KMS-11 (cell line): ENCODE results near the gene SUPT4H1.
A peak's percentile ranks its signal among the peaks of the same experiment; 100 is the strongest.

Experiments
- H2AFZ ChIP-seq: fragments of 200-600 bp; sonication (generic); 2 replicates; pipeline ENCODE4 v1.6.1; 2016; ENCODE audit warnings: antibody characterized with exemption, mixed run types, low read depth
- H3K27ac ChIP-seq: fragments of 200-600 bp; sonication (generic); 2 replicates; pipeline ENCODE4 v1.6.1; 2016; ENCODE audit warnings: mild to moderate bottlenecking, mixed run types
- H3K27me3 ChIP-seq: fragments of 200-600 bp; sonication (generic); 2 replicates; pipeline ENCODE4 v1.6.1; 2017; ENCODE audit warnings: mild to moderate bottlenecking, low read depth, mixed run types, moderate library complexity; ENCODE audit not compliant: insufficient read depth
- H3K36me3 ChIP-seq: fragments of 200-600 bp; sonication (generic); 2 replicates; pipeline ENCODE4 v1.6.1; 2017; ENCODE audit warnings: mild to moderate bottlenecking, mixed run types; ENCODE audit not compliant: insufficient read depth
- H3K4me1 ChIP-seq: fragments of 200-600 bp; sonication (generic); 2 replicates; pipeline ENCODE4 v1.6.1; 2016; ENCODE audit warnings: mild to moderate bottlenecking, low read depth, mixed run types; ENCODE audit not compliant: poor library complexity, severe bottlenecking
- H3K4me2 ChIP-seq: fragments of 200-600 bp; sonication (generic); 2 replicates; pipeline ENCODE4 v1.7.0; 2016; ENCODE audit warnings: mild to moderate bottlenecking, mixed run types
- H3K4me3 ChIP-seq: fragments of 200-600 bp; sonication (generic); IDR thresholded peaks from 2 replicates; pipeline ENCODE4 v1.6.1; 2017; ENCODE audit warnings: low read depth, low read length, mixed read lengths; ENCODE audit not compliant: insufficient read depth
- H3K79me2 ChIP-seq: fragments of 200-600 bp; sonication (generic); 2 replicates; pipeline ENCODE4 v1.6.1; 2016; ENCODE audit warnings: low read depth, mixed run types; ENCODE audit not compliant: insufficient read depth
- H3K9ac ChIP-seq: fragments of 200-600 bp; sonication (generic); 2 replicates; pipeline ENCODE4 v1.6.1; 2016; ENCODE audit warnings: mild to moderate bottlenecking, mixed run types
- H4K20me1 ChIP-seq: fragments of 200-600 bp; sonication (generic); 2 replicates; pipeline ENCODE4 v1.6.1; 2016; ENCODE audit warnings: mild to moderate bottlenecking, mixed run types; ENCODE audit not compliant: insufficient read depth
- TF ChIP-seq, protein P1 (sequence below): fragments of 200-600 bp; sonication (generic); conservative IDR thresholded peaks from 2 replicates; pipeline ENCODE4 v1.6.1; 2017; ENCODE audit warnings: low read depth, mild to moderate bottlenecking, antibody characterized with exemption, low read length, moderate library complexity, mixed read lengths

The SUPT4H1 gene

DNA sequence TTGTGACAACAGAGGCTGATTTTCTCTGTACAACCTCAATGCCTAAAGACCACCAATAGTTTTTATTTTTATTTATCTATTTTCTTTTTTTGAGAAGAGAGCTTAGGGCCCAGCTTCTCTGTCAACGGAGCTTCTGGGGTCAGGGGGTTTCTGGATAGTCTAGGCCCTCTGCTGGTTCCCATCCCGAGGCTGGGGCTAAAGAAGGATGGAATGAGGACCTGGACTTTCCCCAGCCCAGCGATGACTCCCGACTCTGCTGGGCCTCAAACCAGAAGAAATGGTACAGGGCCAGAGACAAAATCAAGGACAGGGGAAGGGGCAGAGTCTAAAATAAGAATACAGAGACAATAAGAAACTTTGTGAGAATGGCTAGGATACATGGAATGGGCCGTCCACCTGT lies 17.7 kb downstream of the SUPT4H1 start:
- TF ChIP-seq, protein P1, sequence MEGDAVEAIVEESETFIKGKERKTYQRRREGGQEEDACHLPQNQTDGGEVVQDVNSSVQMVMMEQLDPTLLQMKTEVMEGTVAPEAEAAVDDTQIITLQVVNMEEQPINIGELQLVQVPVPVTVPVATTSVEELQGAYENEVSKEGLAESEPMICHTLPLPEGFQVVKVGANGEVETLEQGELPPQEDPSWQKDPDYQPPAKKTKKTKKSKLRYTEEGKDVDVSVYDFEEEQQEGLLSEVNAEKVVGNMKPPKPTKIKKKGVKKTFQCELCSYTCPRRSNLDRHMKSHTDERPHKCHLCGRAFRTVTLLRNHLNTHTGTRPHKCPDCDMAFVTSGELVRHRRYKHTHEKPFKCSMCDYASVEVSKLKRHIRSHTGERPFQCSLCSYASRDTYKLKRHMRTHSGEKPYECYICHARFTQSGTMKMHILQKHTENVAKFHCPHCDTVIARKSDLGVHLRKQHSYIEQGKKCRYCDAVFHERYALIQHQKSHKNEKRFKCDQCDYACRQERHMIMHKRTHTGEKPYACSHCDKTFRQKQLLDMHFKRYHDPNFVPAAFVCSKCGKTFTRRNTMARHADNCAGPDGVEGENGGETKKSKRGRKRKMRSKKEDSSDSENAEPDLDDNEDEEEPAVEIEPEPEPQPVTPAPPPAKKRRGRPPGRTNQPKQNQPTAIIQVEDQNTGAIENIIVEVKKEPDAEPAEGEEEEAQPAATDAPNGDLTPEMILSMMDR: no peak
- Histone ChIP-seq H3K4me3 (no peak overlapping the region), H4K20me1 (peaks cover 7% of the 10 kb centered on the region; the same call in 1 of the 2 replicates), H3K27me3 (no peaks in the 10 kb centered on the region), H3K79me2 (peaks cover 84% of the 10 kb centered on the region), H3K4me1 (peaks cover 60% of the 10 kb centered on the region), H3K9ac (peak overlapping the region; percentile 100; the same call in 1 of the 2 replicates), H3K36me3 (peaks cover 11% of the 10 kb centered on the region; the same call in 1 of the 2 replicates), H2AFZ (no peak overlapping the region), H3K27ac (peak overlapping the region; percentile 96), H3K4me2 (peak overlapping the region; percentile 95)

DNA sequence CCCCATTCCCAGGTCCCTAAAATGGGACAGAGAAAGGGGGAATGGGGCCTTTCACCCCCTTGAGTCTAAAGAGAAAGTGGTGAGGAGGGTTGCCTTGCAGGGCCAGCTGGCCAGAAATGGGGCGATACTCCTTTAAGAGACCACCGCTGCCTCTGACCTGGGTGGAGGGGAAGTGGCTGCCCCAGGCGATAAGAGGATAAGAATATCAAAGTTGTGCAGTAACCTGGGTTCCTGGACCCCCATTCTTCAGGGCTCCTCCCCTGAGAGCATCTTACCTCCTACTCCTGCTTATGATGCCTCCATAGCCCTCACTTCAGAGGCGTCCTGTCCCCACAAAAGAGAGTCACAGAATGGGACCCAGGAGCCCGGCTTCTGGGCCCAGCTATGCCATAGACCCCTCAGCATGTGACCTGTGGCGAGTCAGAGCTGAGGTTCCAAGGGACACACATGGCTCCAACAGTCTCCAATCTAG lies 18.2 kb downstream of the SUPT4H1 start:
- Histone ChIP-seq H3K4me3 (no peak overlapping the region), H2AFZ (no peak overlapping the region), H3K9ac (peak overlapping the region; percentile 100), H4K20me1 (peaks cover 7% of the 10 kb centered on the region; the same call in 1 of the 2 replicates), H3K4me2 (peak overlapping the region; percentile 95), H3K79me2 (peaks cover 79% of the 10 kb centered on the region), H3K4me1 (peaks cover 60% of the 10 kb centered on the region), H3K36me3 (peaks cover 11% of the 10 kb centered on the region; the same call in 1 of the 2 replicates), H3K27ac (peak overlapping the region; percentile 96), H3K27me3 (no peaks in the 10 kb centered on the region)
- TF ChIP-seq, protein P1: no peak

DNA sequence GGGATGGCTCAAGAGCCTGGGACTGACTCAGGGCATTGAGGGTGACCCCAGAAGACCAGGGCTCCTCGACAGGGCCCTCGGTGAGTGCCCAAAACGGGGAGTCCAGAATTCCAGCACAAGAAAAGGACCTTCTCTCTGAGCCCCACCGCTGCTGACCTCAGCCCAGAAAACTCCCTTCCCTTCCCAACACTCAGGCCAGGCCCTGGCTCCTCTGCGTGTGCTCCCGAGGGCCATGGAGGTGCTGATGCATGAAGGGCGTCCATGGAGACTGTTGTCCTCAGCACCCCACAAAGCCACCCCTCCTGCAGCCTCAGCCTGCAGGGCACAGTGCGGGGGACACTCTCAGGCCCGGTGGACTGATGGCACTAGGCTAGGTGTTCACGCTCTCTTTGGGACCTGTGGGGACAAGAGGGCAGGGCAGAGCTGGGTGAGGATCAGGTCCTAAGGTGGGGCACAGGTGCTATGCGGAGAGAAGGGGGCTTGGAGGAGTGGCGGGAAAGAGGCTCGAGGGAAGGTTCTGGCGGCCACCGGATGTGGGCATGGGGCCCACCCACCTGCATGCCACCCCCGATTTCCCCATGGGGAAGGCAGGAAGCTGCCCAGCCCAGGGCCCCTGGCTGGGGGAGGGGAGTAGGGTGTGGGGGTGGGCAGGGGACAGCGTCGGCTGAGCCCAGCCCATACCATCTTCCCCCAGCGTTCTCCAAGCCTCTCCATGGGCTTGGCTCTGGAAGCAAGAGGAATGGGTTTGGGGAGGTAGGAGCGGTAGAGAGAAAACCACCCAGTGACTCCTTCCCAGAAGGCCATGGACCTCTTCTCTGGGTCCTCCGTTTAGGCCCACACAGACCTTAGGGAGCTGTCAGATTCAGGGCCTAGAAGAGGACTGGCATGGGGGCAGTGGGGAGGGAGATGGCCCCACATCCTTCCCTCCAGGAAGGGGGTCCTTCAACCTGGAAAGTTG lies 18.9 kb downstream of the SUPT4H1 start:
- Histone ChIP-seq H3K9ac (peak overlapping the region; percentile 100), H3K79me2 (peaks cover 72% of the 10 kb centered on the region), H3K27me3 (no peaks in the 10 kb centered on the region), H3K36me3 (peaks cover 11% of the 10 kb centered on the region; the same call in 1 of the 2 replicates), H3K27ac (peak overlapping the region; percentile 96), H3K4me2 (peak overlapping the region; percentile 95), H2AFZ (no peak overlapping the region), H4K20me1 (peaks cover 7% of the 10 kb centered on the region; the same call in 1 of the 2 replicates), H3K4me3 (no peak overlapping the region), H3K4me1 (peaks cover 62% of the 10 kb centered on the region)
- TF ChIP-seq, protein P1: no peak

DNA sequence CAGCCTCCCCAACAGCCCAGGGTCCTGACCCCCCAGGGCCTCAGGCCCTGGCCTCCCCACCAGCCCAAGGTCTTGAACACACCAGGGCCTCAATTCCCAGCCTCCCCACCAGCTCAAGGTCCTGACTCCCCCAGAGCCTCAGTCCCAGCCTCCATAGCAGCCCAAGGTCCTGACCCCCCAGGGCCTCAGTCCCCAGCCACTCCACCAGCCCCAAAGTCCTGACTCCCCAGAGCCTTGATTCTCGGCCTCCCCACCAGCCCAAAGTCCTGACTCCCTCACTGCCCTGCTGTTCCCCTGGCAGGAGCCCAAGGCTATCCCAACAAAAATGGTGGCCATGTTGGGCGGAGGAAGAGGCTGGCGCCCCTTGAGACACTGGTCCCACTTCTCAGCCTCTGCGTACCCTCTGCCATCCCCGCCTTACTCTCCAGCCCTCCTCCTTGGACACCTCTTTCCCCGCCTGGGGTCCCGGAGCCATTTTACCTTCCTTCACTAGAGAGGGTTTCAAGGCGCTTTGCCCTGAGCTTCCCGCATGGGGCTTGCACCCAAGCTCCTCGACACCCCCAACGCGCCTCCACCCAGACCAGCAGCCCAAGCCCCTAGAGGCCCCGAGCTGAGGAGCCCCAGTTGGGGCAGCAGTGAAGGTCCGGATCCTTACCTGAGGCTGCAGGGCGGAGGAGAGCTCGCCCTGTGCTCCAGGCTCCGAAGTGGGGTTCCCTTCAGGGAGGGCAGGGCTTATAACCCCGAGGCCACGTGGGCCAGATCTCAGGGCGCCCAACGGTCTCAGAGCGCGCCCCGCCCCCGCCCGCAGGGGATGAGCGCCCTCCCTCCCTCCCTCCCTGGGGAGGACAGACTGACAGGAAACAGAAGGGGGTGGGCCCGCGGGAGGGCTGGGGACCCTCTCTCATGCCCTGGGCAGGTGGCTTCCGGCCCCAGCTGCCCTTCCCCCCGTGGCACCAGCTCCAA lies 19.9 kb downstream of the SUPT4H1 start:
- Histone ChIP-seq H2AFZ (no peak overlapping the region), H3K4me3 (no peak overlapping the region), H3K4me2 (peak overlapping the region; percentile 95), H3K79me2 (peaks cover 66% of the 10 kb centered on the region), H3K9ac (peak overlapping the region; percentile 100), H3K27me3 (no peaks in the 10 kb centered on the region), H3K27ac (peak overlapping the region; percentile 96), H3K36me3 (peaks cover 11% of the 10 kb centered on the region; the same call in 1 of the 2 replicates), H3K4me1 (peaks cover 67% of the 10 kb centered on the region), H4K20me1 (peaks cover 7% of the 10 kb centered on the region; the same call in 1 of the 2 replicates)
- TF ChIP-seq, protein P1: no peak
